Gastroesophageal sphincter (tissue), 4 donors: ENCODE results near the gene PSMA7. TPM values are rescaled to one million over a fixed set of nuclear protein-coding genes. Genes with fewer than 3 reads are reported as not detected.

Experiments used
- ATAC-seq: fragments of 150-250 bp; one replicate; pipeline ENCODE4 v1.9.1; 2016; ENCODE audit warnings: mild to moderate bottlenecking, moderate library complexity
- H3K27ac ChIP-seq, 4 donors: fragments of 200-600 bp; sonication (generic) in 3 of 4; 1 replicate in 3 of 4; 2 replicates in 1 of 4; pipeline ENCODE4 v1.5.1; 2016 to 2019
- H3K27me3 ChIP-seq: fragments of 200-600 bp; sonication (generic); one replicate; pipeline ENCODE4 v1.5.1; 2019
- H3K36me3 ChIP-seq, 2 donors: fragments of 200-600 bp; sonication (generic); one replicate each; pipeline ENCODE4 v1.5.1; 2019; ENCODE audit warnings: control low read depth in 1 of 2
- H3K4me1 ChIP-seq, 3 donors: fragments of 200-600 bp; sonication (generic); 1 replicate in 2 of 3; 2 replicates in 1 of 3; pipeline ENCODE4 v1.5.1; 2016 to 2019; ENCODE audit warnings: control low read depth in 2 of 3
- H3K4me3 ChIP-seq, 2 donors: fragments of 200-600 bp; sonication (generic); one replicate each; pipeline ENCODE4 v1.5.1; 2019; ENCODE audit warnings: mild to moderate bottlenecking in 1 of 2, moderate library complexity in 1 of 2
- H3K9me3 ChIP-seq, 3 donors: fragments of 200-600 bp; sonication (generic); one replicate each; pipeline ENCODE4 v1.5.1; 2017 to 2019; ENCODE audit warnings: control low read depth in 2 of 3
- CTCF ChIP-seq, 4 experiments: fragments of 200-600 bp in 2 of 4; fragments of 450-650 bp in 2 of 4; sonication (generic) in 1 of 4; IDR thresholded peaks; one replicate each; pipeline ENCODE4 v1.5.1; 2017 to 2019; ENCODE audit warnings: antibody characterized with exemption in 4 of 4, mild to moderate bottlenecking in 2 of 4, moderate library complexity in 2 of 4
- EP300 ChIP-seq: sonication (generic); formaldehyde crosslinking; IDR thresholded peaks from one replicate; pipeline ENCODE4 v1.6.1; 2017; ENCODE audit warnings: antibody characterized with exemption, mild to moderate bottlenecking
- POLR2A ChIP-seq, 2 donors: fragments of 450-650 bp; IDR thresholded peaks; one replicate each; pipeline ENCODE4 v1.6.1; 2017; ENCODE audit warnings: antibody characterized with exemption in 2 of 2, mild to moderate bottlenecking in 2 of 2, moderate library complexity in 1 of 2
- POLR2AphosphoS5 ChIP-seq: sonication (generic); formaldehyde crosslinking; IDR thresholded peaks from one replicate; pipeline ENCODE4 v1.6.1; 2017; ENCODE audit warnings: antibody characterized with exemption
- WGBS, 2 donors: methylation state at CpG; one replicate each; pipeline ENCODE4 v1.1.5; 2018; ENCODE audit warnings: low coverage in 1 of 2; 5-methylcytosine and 5-hydroxymethylcytosine counted together
- total RNA-seq, 4 donors: library from RNA; depleted of rRNA; stranded (reverse); fragments of >200 nt; gene quantifications; one replicate each; pipeline ENCODE4 v1.1.0, GENCODE V29; 2016

PSMA7 gene
- total RNA-seq, 4 donors from 2014 or later, result 253 to 352 (median 303) TPM

- Histone ChIP-seq H3K36me3 (no peaks in the 10 kb centered on the region), H3K27me3 (peaks cover 71% of the 10 kb centered on the region), H3K4me1 (no peaks in the 10 kb centered on the region), H3K27ac (no peak overlapping the region), H3K4me3 (no peak overlapping the region), H3K9me3 (no peaks in the 10 kb centered on the region)
- no peak for TF ChIP-seq POLR2A (IDR thresholded peaks at IDR 0.05)
- TF ChIP-seq EP300, result no peak
- no peak for TF ChIP-seq POLR2AphosphoS5
- no peak for TF ChIP-seq CTCF (IDR thresholded peaks at IDR 0.05)
- 61% methylated on average over 12 to 15 of the region's 15 CpGs for WGBS, 2 donors
- no peak for ATAC-seq
These were observed 54.7 kb downstream of the PSMA7 start for GRCh38 chr20:62088258-62089127.

GRCh38 chr20:62087632-62088031 lies 55.6 kb downstream of the PSMA7 start:
- WGBS, 2 donors, result 81 to 83% methylated on average over 14 to 17 of the region's 17 CpGs
- no peak for TF ChIP-seq CTCF (IDR thresholded peaks at IDR 0.05)
- TF ChIP-seq POLR2A (IDR thresholded peaks at IDR 0.05), result no peak
- TF ChIP-seq POLR2AphosphoS5, result no peak
- no peak for TF ChIP-seq EP300
- Histone ChIP-seq H3K4me3 (no peak overlapping the region), H3K27ac (no peak overlapping the region), H3K36me3 (no peaks in the 10 kb centered on the region), H3K4me1 (no peaks in the 10 kb centered on the region), H3K27me3 (peaks cover 62% of the 10 kb centered on the region), H3K9me3 (no peaks in the 10 kb centered on the region)
- ATAC-seq, result no peak

- ATAC-seq, result no peak
- Histone ChIP-seq H3K27ac (no peak overlapping the region), H3K36me3 (no peaks in the 10 kb centered on the region), H3K27me3 (peaks cover 58% of the 10 kb centered on the region), H3K9me3 (no peaks in the 10 kb centered on the region), H3K4me3 (no peak overlapping the region), H3K4me1 (no peaks in the 10 kb centered on the region)
- 28 to 42% methylated on average over 5 to 8 of the region's 11 CpGs for WGBS, 2 donors
- TF ChIP-seq POLR2AphosphoS5 (no peak), EP300 (no peak)
These were observed 56.0 kb downstream of the PSMA7 start for GRCh38 chr20:62087227-62087626.

Other genes starting within 250 kb of the PSMA7 start
- 10 to 100 TPM in 3 of 4 donors, 1 to 10 TPM in 1; 7.6 to 19.9 (median 15.5) TPM for gene TAF4, start 77.5 kb downstream of the PSMA7 start, total RNA-seq
- 10 to 100 TPM; 23.6 to 38.4 (median 35.3) TPM for gene LSM14B, start 20.9 kb downstream of the PSMA7 start, total RNA-seq
- 10 to 100 TPM in 2 of 4 donors, 1 to 10 TPM in 2; 6.8 to 12.3 (median 11.1) TPM for gene SS18L1, start 375 bp upstream of the PSMA7 start, total RNA-seq
- gene MTG2, start 39.6 kb upstream of the PSMA7 start, total RNA-seq, result 10 to 100 TPM; 23.7 to 31.3 (median 30.2) TPM
- gene HRH3, start 76.9 kb upstream of the PSMA7 start, total RNA-seq, result not detected
- 10 to 100 TPM; 36.6 to 57.3 (median 46.7) TPM for gene OSBPL2, start 95.1 kb upstream of the PSMA7 start, total RNA-seq
- 100 to 1,000 TPM; 131 to 182 (median 151) TPM for gene ADRM1, start 159.6 kb upstream of the PSMA7 start, total RNA-seq
- gene LAMA5, start 223.9 kb upstream of the PSMA7 start, total RNA-seq, result 100 to 1,000 TPM in 3 of 4 donors, 10 to 100 TPM in 1; 58.6 to 259 (median 172) TPM
- gene RPS21, start 243.7 kb upstream of the PSMA7 start, total RNA-seq, result 1,000 to 10,000 TPM in 3 of 4 donors, 100 to 1,000 TPM in 1; 383 to 2,881 (median 2,372) TPM